Measurements from ENCODE around the gene DESI2.

Gene DESI2

GRCh38 chr1:244603498-244603897 lies 49.4 kb upstream of the DESI2 start (continued):
- TF ChIP-seq ZNF280D (tag by site-specific recombination; IDR thresholded peaks at IDR 0.05) (no peak), ZNF148 (tag by site-specific recombination; IDR thresholded peaks at IDR 0.05; ENCODE audit: borderline replicate concordance) (no peak), ZNF791 (tag by site-specific recombination; IDR thresholded peaks at IDR 0.05) (no peak)

GRCh38 chr1:244605835-244606370 lies 47.0 kb upstream of the DESI2 start:
- POLR2A ChIA-PET: no interaction called here
- H3K4me3 ChIP-seq (ENCODE audit: low read depth, low read length): no peak overlapping the region
- CTCF ChIA-PET: interaction anchor here (0.6 to 4.8 kb wide), 10 partner anchors 11 to 437 kb away, joined by 4 to 161 read pairs (median 9); no protein-coding TSS in a partner anchor
- H3K9me3 ChIP-seq (ENCODE audit: control insufficient read depth, insufficient read depth, low read depth, low read length): no peaks in the 10 kb centered on the region
- TF ChIP-seq ZNF530 (tag by site-specific recombination; IDR thresholded peaks at IDR 0.05; ENCODE audit: low read depth) (no peak), ZNF510 (tag by site-specific recombination; IDR thresholded peaks at IDR 0.05; ENCODE audit: insufficient replicate concordance) (no peak), ZNF610 (tag by site-specific recombination; IDR thresholded peaks at IDR 0.05; ENCODE audit: borderline replicate concordance) (no peak), ZBTB21 (tag by site-specific recombination; IDR thresholded peaks at IDR 0.05) (no peak), EGR2 (tag by site-specific recombination; IDR thresholded peaks at IDR 0.05; ENCODE audit: low read depth) (no peak), ZNF354C (tag by site-specific recombination; IDR thresholded peaks at IDR 0.05; ENCODE audit: borderline replicate concordance, low read depth) (no peak)
- no peaks in the 10 kb centered on the region; the same call in 1 of the 2 replicates for H3K4me1 ChIP-seq (ENCODE audit: control insufficient read depth, insufficient read depth, low read length)
- no peak overlapping the region for H3K27ac ChIP-seq (ENCODE audit: extremely low read depth, low read depth, low read length)
- H3K36me3 ChIP-seq (ENCODE audit: control insufficient read depth in 2 of 2, insufficient read depth in 1 of 2, low read length in 2 of 2): no peaks in the 10 kb centered on the region

- Histone ChIP-seq H3K27ac (ENCODE audit: extremely low read depth, low read depth, low read length) (no peak overlapping the region), H3K36me3 (ENCODE audit: control insufficient read depth in 2 of 2, insufficient read depth in 1 of 2, low read length in 2 of 2) (no peaks in the 10 kb centered on the region), H3K9me3 (ENCODE audit: control insufficient read depth, insufficient read depth, low read depth, low read length) (no peaks in the 10 kb centered on the region), H3K4me1 (ENCODE audit: control insufficient read depth, insufficient read depth, low read length) (no peaks in the 10 kb centered on the region), H3K4me3 (ENCODE audit: low read depth, low read length) (no peak overlapping the region)
- ChIA-PET POLR2A (no interaction called here), CTCF (interaction anchor here (2.1 to 3.0 kb wide), 2 partner anchors 10 to 11 kb away, joined by 10 to 12 read pairs; no protein-coding TSS in a partner anchor)
- TF ChIP-seq ZNF561 (tag by site-specific recombination; IDR thresholded peaks at IDR 0.05; ENCODE audit: borderline replicate concordance) (no peak), WT1 (tag by site-specific recombination; IDR thresholded peaks at IDR 0.05) (no peak), ZNF324 (tag by site-specific recombination; IDR thresholded peaks at IDR 0.05) (no peak), ZNF521 (tag by site-specific recombination; IDR thresholded peaks at IDR 0.05) (no peak), ZNF488 (tag by site-specific recombination; IDR thresholded peaks at IDR 0.05) (no peak), ZNF335 (tag by site-specific recombination; conservative IDR thresholded peaks at IDR 0.05) (no peak), ZNF2 (tag by site-specific recombination; IDR thresholded peaks at IDR 0.05) (no peak), TCF7L2 (IDR thresholded peaks at IDR 0.05; ENCODE audit: borderline replicate concordance, low read depth, low read length) (no peak)
Measured at GRCh38 chr1:244614113-244614836, 38.7 kb upstream of the DESI2 start.

All from HEK293 (cell line).